ENCODE data around the gene CCDC188. TPM values are rescaled to one million over a fixed set of nuclear protein-coding genes. Genes with fewer than 3 reads are reported as not detected.

CCDC188 gene
- polyA plus RNA-seq, 1 donor, result 2.7 TPM

DNA sequence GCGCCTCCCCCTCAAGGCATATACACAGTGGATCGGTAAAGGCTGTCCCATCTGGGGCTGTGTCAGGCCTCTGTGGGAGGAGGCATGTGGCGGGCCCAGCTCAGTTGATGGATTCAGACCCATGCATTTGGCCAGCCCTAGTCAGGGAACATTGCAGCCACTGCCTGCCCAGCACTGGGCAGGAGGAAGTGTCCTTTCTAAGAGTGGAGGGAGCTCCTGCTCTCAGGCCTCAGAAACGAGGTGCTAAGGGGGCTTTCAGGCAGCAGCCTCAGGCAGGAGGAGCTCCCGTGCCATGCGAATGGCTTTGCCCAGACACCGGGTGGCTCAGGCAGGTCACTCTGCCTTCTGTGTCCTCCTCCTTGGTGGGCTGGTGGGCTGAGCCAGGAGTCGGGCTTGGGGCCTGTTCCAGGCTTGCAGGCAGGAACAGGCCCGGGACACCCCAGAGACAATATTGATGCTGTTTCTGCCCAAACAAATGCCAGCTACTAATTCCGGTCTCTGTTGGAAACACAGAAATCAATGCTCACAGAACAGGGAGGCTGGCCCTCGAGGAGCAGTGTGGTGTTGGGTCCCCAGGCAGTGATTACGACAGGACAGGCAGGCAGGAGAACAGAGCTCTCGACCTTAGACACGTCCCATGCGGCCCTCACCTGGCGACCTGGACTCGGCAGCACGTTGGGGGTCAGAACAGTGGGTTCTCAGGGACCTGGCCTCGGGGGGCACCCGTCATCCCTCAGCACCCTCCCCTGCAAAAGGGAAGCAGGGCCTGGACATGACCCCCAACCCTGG, 42.3 kb upstream of the CCDC188 start:
- no peaks in the 10 kb centered on the region for H3K4me1 ChIP-seq (ENCODE audit: control insufficient read depth, insufficient read depth, low read length)
- H3K27me3 ChIP-seq (ENCODE audit: control insufficient read depth, insufficient read depth, low read length), result no peaks in the 10 kb centered on the region
- no peak overlapping the region for H3K4me3 ChIP-seq (ENCODE audit: low read length)
- no peak overlapping the region for H3K27ac ChIP-seq (ENCODE audit: low read length)
- WGBS (ENCODE audit: insufficient coverage, low lambda C conversion rate), result no CpG with 5 or more reads among the region's 20 CpGs
- H3K9me3 ChIP-seq (ENCODE audit: control insufficient read depth, low read depth, low read length), result no peaks in the 10 kb centered on the region
- no peak for DNase-seq
- no peaks in the 10 kb centered on the region for H3K36me3 ChIP-seq (ENCODE audit: control insufficient read depth, insufficient read depth, low read length)

DNA sequence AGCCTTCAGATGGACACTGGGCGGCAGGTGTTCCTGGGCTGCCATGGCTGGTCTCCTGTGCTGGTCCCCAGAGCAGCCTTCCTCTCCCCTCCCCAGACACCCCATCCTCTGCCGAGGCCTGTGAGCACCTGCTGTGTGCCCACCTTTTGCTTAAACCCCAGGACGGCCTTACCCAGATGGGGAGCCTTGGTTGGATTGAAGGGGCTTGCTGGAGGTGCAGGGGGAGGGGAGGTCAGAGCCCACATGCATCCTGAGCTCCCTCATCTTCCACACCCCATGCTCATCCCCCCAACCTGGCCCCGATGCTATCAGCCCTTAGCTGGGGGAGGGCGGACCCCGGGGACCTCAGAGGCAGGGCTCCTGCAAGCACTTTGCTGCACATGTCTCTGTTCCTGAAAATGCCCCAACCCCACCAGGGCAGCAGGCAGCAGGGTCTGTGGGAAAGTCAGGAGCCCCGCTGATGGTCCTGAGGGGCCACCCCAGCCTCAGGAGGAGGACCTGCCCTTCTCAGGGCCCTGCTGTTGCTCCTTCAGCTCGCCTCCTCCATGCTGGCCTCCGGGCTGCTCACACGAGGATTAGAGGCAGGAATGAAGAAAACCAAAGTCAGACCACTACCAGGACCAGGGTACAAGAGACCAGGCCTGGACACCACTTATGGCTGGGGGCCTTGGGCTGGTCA, 41.6 kb upstream of the CCDC188 start:
- Histone ChIP-seq H3K4me1 (ENCODE audit: control insufficient read depth, insufficient read depth, low read length) (peaks cover 2% of the 10 kb centered on the region), H3K27me3 (ENCODE audit: control insufficient read depth, insufficient read depth, low read length) (no peaks in the 10 kb centered on the region), H3K4me3 (ENCODE audit: low read length) (no peak overlapping the region), H3K36me3 (ENCODE audit: control insufficient read depth, insufficient read depth, low read length) (no peaks in the 10 kb centered on the region), H3K9me3 (ENCODE audit: control insufficient read depth, low read depth, low read length) (no peaks in the 10 kb centered on the region), H3K27ac (ENCODE audit: low read length) (no peak overlapping the region)
- no peak for DNase-seq
- WGBS (ENCODE audit: insufficient coverage, low lambda C conversion rate), result no CpG with 5 or more reads among the region's 10 CpGs

DNA sequence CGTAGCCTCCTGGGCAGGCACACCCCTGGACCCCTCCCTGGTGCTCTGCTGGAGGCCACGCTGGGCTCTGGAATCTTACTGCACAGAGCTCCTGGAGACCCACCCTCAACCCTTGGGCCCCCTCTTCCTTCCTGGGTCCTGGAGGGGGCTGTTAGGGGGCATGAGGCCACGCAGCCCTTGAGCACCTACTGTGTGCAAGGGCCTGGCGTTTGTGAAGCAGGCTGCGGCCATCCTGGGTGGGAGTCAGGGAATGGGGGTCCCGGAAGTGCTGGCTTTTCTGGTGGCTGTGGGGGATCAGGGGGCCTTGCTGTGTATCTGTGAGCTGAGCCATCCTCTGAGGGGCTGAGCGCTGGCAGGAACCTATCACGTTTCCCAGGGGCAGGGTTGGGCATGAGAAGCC, 40.9 kb upstream of the CCDC188 start:
- DNase-seq, result no peak
- WGBS (ENCODE audit: insufficient coverage, low lambda C conversion rate), result no CpG with 5 or more reads among the region's 8 CpGs

DNA sequence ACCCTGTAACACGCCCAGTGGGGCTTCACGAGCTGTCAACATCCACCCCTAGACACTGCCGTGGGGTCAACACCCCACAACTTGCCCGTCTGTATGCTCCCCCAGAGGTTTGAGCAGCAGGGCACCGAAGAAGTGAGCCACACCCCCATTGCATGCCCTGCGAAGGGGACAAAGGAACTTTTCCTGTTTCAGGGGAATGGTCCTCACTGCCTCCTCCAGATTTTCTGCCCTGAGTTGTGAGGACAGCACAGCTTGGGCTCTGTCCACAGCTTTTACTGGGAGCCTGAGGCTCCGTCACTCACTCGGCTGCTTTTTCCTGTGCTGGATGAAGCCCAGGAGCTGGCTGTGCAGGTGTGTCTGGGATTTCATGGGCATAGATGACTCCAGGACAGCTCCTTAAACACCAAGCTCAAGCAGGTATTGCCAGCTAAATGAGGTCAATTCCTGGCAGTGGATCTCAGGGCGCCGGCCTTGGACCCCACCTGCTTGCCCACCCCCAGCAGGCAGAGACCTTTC, 40.2 kb upstream of the CCDC188 start:
- Histone ChIP-seq H3K4me3 (ENCODE audit: low read length) (no peak overlapping the region), H3K4me1 (ENCODE audit: control insufficient read depth, insufficient read depth, low read length) (peaks cover 14% of the 10 kb centered on the region), H3K36me3 (ENCODE audit: control insufficient read depth, insufficient read depth, low read length) (no peaks in the 10 kb centered on the region), H3K9me3 (ENCODE audit: control insufficient read depth, low read depth, low read length) (no peaks in the 10 kb centered on the region), H3K27ac (ENCODE audit: low read length) (no peak overlapping the region), H3K27me3 (ENCODE audit: control insufficient read depth, insufficient read depth, low read length) (no peaks in the 10 kb centered on the region)
- WGBS (ENCODE audit: insufficient coverage, low lambda C conversion rate), result no CpG with 5 or more reads among the region's 10 CpGs
- DNase-seq, result no peak

More for the DNA sequence above, 40.9 kb upstream of the CCDC188 start:
- H3K9me3 ChIP-seq (ENCODE audit: control insufficient read depth, low read depth, low read length), result no peaks in the 10 kb centered on the region
- no peaks in the 10 kb centered on the region for H3K27me3 ChIP-seq (ENCODE audit: control insufficient read depth, insufficient read depth, low read length)
- peaks cover 9% of the 10 kb centered on the region for H3K4me1 ChIP-seq (ENCODE audit: control insufficient read depth, insufficient read depth, low read length)
- H3K27ac ChIP-seq (ENCODE audit: low read length), result no peak overlapping the region
- H3K36me3 ChIP-seq (ENCODE audit: control insufficient read depth, insufficient read depth, low read length), result no peaks in the 10 kb centered on the region
- H3K4me3 ChIP-seq (ENCODE audit: low read length), result no peak overlapping the region

DNA sequence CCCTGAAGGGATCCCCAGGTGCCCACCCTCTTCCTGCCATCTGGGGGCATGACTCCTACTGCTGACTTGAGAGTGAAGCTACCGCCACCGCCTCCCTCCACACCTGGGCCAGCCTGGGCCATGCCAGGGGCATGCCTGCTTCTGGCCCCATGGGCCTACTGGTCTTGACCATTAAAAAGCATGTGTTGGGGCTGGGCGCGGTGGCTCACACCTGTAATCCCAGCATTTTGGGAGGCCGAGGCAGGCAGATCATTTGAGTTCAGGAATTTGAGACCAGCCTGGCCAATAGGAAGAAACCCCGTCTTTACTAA, 37.7 kb upstream of the CCDC188 start:
- H3K27me3 ChIP-seq (ENCODE audit: control insufficient read depth, insufficient read depth, low read length), result no peaks in the 10 kb centered on the region
- H3K4me3 ChIP-seq (ENCODE audit: low read length), result no peak overlapping the region
- H3K9me3 ChIP-seq (ENCODE audit: control insufficient read depth, low read depth, low read length), result no peaks in the 10 kb centered on the region
- H3K36me3 ChIP-seq (ENCODE audit: control insufficient read depth, insufficient read depth, low read length), result no peaks in the 10 kb centered on the region
- no CpG with 5 or more reads among the region's 6 CpGs for whole genome bisulfite sequencing (ENCODE audit: insufficient coverage, low lambda C conversion rate)
- no peak overlapping the region for H3K27ac ChIP-seq (ENCODE audit: low read length)
- no peak for DNase-seq
- peaks cover 36% of the 10 kb centered on the region for H3K4me1 ChIP-seq (ENCODE audit: control insufficient read depth, insufficient read depth, low read length)

DNA sequence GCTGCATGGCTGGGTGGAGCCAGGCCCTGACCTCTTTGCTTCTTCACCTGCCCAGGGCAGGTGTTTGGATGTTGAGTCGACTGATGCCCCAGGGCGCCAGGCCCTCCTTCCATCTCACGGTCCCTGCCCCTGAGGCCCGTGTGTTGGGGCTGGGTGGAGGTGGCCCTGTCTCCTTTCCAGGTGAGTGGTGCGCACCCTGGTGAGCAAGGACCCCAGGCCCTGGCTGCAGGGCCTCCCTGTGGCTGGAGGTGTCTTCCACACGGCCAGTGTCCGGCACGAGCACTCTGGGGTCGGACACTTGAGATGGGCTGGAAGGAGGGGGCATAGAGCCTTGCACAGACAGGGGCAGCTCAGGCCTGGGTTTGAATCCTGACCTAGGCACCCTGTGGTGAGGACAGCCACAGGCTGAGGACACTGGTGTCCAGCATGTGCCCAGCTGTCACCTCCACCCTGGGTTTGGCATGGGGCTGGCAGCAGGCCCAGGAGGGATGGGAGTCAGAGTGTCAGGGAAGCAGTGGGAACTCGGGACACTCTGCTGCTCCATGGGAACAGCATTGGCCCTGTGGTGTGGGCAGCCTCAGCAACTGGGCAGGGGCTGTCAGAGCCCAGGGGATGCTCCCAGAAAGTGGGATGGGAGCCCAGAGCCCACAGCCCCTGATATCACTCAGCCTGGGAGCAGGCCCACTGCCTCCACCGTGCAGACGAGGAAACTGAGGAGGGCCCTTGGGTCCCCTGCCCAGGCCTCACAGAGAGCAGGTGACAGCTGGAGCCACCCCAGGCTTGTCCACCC, 37.1 kb upstream of the CCDC188 start:
- DNase-seq, result no peak
- Histone ChIP-seq H3K4me3 (ENCODE audit: low read length) (no peak overlapping the region), H3K4me1 (ENCODE audit: control insufficient read depth, insufficient read depth, low read length) (peaks cover 42% of the 10 kb centered on the region), H3K9me3 (ENCODE audit: control insufficient read depth, low read depth, low read length) (no peaks in the 10 kb centered on the region), H3K36me3 (ENCODE audit: control insufficient read depth, insufficient read depth, low read length) (no peaks in the 10 kb centered on the region), H3K27me3 (ENCODE audit: control insufficient read depth, insufficient read depth, low read length) (no peaks in the 10 kb centered on the region), H3K27ac (ENCODE audit: low read length) (no peak overlapping the region)
- no CpG with 5 or more reads among the region's 12 CpGs for WGBS (ENCODE audit: insufficient coverage, low lambda C conversion rate)

DNA sequence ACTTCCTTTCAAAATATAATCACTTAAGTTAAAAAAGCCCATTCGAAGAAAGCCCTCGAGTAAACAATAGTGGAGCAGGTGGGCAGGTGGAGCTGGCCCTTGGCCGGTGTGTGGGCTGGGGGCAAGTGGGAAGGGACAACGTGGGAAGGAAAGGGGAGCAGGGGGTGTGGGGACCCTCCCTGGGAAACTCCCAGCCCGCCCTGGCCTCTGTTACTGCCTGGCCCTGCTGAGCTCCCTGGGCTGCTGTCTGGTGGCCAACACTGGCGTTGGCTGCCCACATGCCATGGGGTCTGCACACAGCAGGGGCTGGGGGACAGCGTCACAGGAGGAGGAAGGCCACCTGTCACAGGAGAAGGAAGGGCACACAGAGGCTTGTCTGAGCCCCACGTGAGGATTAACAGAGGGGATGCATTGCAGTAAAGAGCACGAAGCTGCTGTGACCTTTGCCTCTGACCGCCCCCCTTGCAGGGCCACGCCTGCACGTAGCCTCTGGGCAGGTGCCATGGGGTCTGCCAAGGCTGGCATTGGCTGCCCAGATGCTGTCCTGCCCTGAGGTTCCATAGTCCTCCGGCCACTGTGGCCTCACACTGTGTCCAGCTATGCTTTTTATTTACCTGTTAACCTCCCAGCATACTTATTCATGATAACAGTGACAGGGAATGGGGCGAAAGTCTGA, 36.2 kb upstream of the CCDC188 start:
- H3K27me3 ChIP-seq (ENCODE audit: control insufficient read depth, insufficient read depth, low read length), result no peaks in the 10 kb centered on the region
- H3K4me3 ChIP-seq (ENCODE audit: low read length), result no peak overlapping the region
- H3K9me3 ChIP-seq (ENCODE audit: control insufficient read depth, low read depth, low read length), result no peaks in the 10 kb centered on the region
- no peak overlapping the region for H3K27ac ChIP-seq (ENCODE audit: low read length)
- no peaks in the 10 kb centered on the region for H3K36me3 ChIP-seq (ENCODE audit: control insufficient read depth, insufficient read depth, low read length)
- peaks cover 49% of the 10 kb centered on the region for H3K4me1 ChIP-seq (ENCODE audit: control insufficient read depth, insufficient read depth, low read length)
- WGBS (ENCODE audit: insufficient coverage, low lambda C conversion rate), result no CpG with 5 or more reads among the region's 14 CpGs
- DNase-seq, result peak in 1 of 2 donors; percentile 33

DNA sequence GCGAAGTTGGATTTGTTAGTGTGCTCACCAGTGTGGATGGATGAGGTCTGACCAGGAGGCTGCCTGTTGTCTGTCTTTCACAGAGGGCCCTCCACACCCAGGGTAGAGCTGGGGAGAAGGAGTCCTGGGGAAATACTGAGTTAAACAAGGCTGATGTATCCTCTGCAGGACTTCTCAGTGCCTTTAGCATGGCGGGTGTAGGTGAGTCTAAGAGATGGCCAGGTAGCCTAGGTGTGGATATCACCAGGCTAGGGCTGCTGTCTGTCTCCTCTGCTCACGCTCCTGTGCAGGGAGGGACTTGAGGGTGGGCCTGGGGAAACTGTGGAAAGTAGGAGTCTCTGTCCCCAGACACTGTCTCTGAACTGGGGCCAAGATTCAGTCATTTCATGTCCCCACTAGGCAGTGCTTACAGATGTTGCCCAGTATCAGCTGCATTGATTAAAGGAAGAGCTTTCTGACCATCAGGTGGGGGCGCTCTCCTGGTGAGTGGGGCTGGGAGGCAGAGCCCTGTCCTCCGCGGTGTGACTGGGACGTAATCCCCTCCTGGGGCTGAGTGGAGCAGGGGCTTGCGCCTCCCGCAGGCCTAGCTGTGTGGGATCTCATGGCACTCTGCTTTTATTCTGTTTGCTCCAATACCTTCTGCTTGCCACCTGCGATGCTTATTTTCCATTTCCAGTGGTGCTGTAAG, 35.5 kb upstream of the CCDC188 start:
- Histone ChIP-seq H3K9me3 (ENCODE audit: control insufficient read depth, low read depth, low read length) (no peaks in the 10 kb centered on the region), H3K36me3 (ENCODE audit: control insufficient read depth, insufficient read depth, low read length) (no peaks in the 10 kb centered on the region), H3K27ac (ENCODE audit: low read length) (no peak overlapping the region), H3K4me3 (ENCODE audit: low read length) (no peak overlapping the region), H3K4me1 (ENCODE audit: control insufficient read depth, insufficient read depth, low read length) (peaks cover 56% of the 10 kb centered on the region), H3K27me3 (ENCODE audit: control insufficient read depth, insufficient read depth, low read length) (no peaks in the 10 kb centered on the region)
- WGBS (ENCODE audit: insufficient coverage, low lambda C conversion rate), result 0% methylated on average over 1 of the region's 10 CpGs
- no peak for DNase-seq

DNA sequence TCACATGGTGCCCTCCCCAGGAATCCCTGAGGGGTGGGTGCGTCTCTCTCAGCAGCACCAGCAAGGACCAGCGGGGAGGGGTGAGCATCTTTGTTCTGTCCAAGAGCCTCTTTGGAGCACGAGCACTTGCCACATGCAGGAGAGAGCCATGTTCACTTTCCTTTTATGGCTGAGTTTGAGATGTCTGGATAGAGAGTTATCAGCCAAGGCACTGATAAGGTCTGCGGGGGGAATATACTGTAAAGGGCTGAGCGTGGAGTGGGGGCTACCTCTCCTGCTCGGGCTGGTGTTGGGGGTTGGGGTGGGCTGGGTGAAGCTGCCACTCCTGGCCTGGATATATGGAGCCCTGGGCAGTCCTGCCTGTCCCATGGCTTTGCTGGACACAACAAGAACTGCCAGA, 34.9 kb upstream of the CCDC188 start:
- H3K27ac ChIP-seq (ENCODE audit: low read length), result no peak overlapping the region
- H3K27me3 ChIP-seq (ENCODE audit: control insufficient read depth, insufficient read depth, low read length), result no peaks in the 10 kb centered on the region
- H3K4me1 ChIP-seq (ENCODE audit: control insufficient read depth, insufficient read depth, low read length), result peaks cover 62% of the 10 kb centered on the region
- WGBS (ENCODE audit: insufficient coverage, low lambda C conversion rate), result no CpG with 5 or more reads among the region's 6 CpGs
- H3K36me3 ChIP-seq (ENCODE audit: control insufficient read depth, insufficient read depth, low read length), result no peaks in the 10 kb centered on the region
- no peak for DNase-seq
- no peaks in the 10 kb centered on the region for H3K9me3 ChIP-seq (ENCODE audit: control insufficient read depth, low read depth, low read length)
- H3K4me3 ChIP-seq (ENCODE audit: low read length), result no peak overlapping the region

All from large intestine (tissue), 3 donors.